ENCODE results near the gene SCO2. TPM values are rescaled to one million over a fixed set of nuclear protein-coding genes. Genes with fewer than 3 reads are reported as not detected.

Gene SCO2
- total and polyA plus RNA-seq, 9 of the 15 experiments (the other 6 are each of a cell fraction or from before 2014, with no cell fraction given), result 0.34 to 4.0 (median 1.1) TPM; not detected in 3

GRCh38 chr22:50508897-50509296 is 16.5 kb downstream of the SCO2 start:
- DNase-seq (ENCODE audit: extremely low read depth in 1 of 4, low spot score in 3 of 4) (no peak), FAIRE-seq (no peak), ATAC-seq (peak; percentile 19)
- H3K4me1 ChIP-seq (replicated peaks in 1 of 2; ENCODE audit: control insufficient read depth in 2 of 2, insufficient read depth in 2 of 2, low read length in 2 of 2), result peaks cover 0 to 32% of the 10 kb centered on the region in 2 experiments; a peak in 3 of 5 replicates
- TF ChIP-seq, protein P1, sequence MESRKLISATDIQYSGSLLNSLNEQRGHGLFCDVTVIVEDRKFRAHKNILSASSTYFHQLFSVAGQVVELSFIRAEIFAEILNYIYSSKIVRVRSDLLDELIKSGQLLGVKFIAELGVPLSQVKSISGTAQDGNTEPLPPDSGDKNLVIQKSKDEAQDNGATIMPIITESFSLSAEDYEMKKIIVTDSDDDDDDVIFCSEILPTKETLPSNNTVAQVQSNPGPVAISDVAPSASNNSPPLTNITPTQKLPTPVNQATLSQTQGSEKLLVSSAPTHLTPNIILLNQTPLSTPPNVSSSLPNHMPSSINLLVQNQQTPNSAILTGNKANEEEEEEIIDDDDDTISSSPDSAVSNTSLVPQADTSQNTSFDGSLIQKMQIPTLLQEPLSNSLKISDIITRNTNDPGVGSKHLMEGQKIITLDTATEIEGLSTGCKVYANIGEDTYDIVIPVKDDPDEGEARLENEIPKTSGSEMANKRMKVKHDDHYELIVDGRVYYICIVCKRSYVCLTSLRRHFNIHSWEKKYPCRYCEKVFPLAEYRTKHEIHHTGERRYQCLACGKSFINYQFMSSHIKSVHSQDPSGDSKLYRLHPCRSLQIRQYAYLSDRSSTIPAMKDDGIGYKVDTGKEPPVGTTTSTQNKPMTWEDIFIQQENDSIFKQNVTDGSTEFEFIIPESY (CRISPR knock-in tag; IDR thresholded peaks at IDR 0.05), result no peak
- TF ChIP-seq DIDO1 (tag; IDR thresholded peaks at IDR 0.05; ENCODE audit: low read depth), result no peak
- TF ChIP-seq CHD1 (IDR thresholded peaks at IDR 0.05; ENCODE audit: low read length), result peak; percentile 60
- TF ChIP-seq SAP30 (IDR thresholded peaks at IDR 0.05; ENCODE audit: borderline replicate concordance, insufficient read depth, low read depth, low read length, poor library complexity, severe bottlenecking), result peak; percentile 49
- no peak for TF ChIP-seq ZNF512 (tag; IDR thresholded peaks at IDR 0.05)
- peak overlapping the region; percentile 87 to 99; a peak in 3 of 4 replicates for H3K9ac ChIP-seq (ENCODE audit: insufficient read depth in 1 of 2, low read depth in 2 of 2, low read length in 2 of 2)
- peaks cover 59% of the 10 kb centered on the region for H3K79me2 ChIP-seq (ENCODE audit: control insufficient read depth, insufficient read depth, low read length)
- TSS peak; percentile 76 for BruUV-seq (replicated peaks)
- no peaks in the 10 kb centered on the region for H3K9me3 ChIP-seq (replicated peaks; ENCODE audit: control insufficient read depth, insufficient read depth, low read depth, low read length)
- peak overlapping the region; percentile 98 for H3K27ac ChIP-seq (ENCODE audit: extremely low read depth, low read depth, low read length)
- no peaks in the 10 kb centered on the region for H3K9me1 ChIP-seq (ENCODE audit: control insufficient read depth, insufficient read depth, low read length)
- H3K36me3 ChIP-seq (ENCODE audit: control insufficient read depth, insufficient read depth, low read length), result peaks cover 32% of the 10 kb centered on the region; the same call in 1 of the 3 replicates
- intact Hi-C loops (cut with micrococcal nuclease), result no loop called here
- 0% methylated on average over 3 of the region's 3 CpGs for WGBS (ENCODE audit: insufficient coverage, low coverage, missing lambda C conversion rate)
- H3K4me2 ChIP-seq (ENCODE audit: insufficient read depth, low read length), result peak overlapping the region; percentile 78
- H2AFZ ChIP-seq (ENCODE audit: low read depth, low read length), result no peak overlapping the region
- H3K4me3 ChIP-seq, result peak overlapping the region; percentile 70
- H3K27me3 ChIP-seq (ENCODE audit: control insufficient read depth in 2 of 2, insufficient read depth in 2 of 2, low read length in 2 of 2), result no peaks in the 10 kb centered on the region
- ChIA-PET POLR2A (interaction anchor here (0.6 to 5.7 kb wide), 5 partner anchors 9 to 186 kb away, joined by 3 to 65 read pairs (median 6); partner anchors contain the start of gene SCO2), CTCF (ENCODE audit: low intra/inter-chr PET ratio) (no interaction called here)
- in situ Hi-C loops (cut with MboI), result no loop called here
- no peaks in the 10 kb centered on the region for H4K20me1 ChIP-seq (replicated peaks; ENCODE audit: control insufficient read depth, insufficient read depth, low read length)
